GM12878 (cell line): ENCODE measurements around the gene STX12. TPM values are rescaled to one million over a fixed set of nuclear protein-coding genes. Genes with fewer than 3 reads are reported as not detected.

Experiments
- BMI1 ChIP-seq: fragments of 450-650 bp; IDR thresholded peaks from 2 replicates; pipeline ENCODE4 v1.6.1; 2016; ENCODE audit warnings: mild to moderate bottlenecking, moderate library complexity, borderline replicate concordance
- CBX3 ChIP-seq: fragments of 200-600 bp; sonication (generic); IDR thresholded peaks from 2 replicates; pipeline ENCODE4 v1.6.1; 2016; ENCODE audit warnings: low read depth, borderline replicate concordance
- EZH2 ChIP-seq: IDR thresholded peaks from 2 replicates; pipeline ENCODE4 v1.6.1; 2012; ENCODE audit warnings: low read depth, mild to moderate bottlenecking, control low read depth, inconsistent platforms, low read length, borderline replicate concordance; ENCODE audit not compliant: control insufficient read depth
- FOS ChIP-seq: IDR thresholded peaks from 3 replicates; pipeline ENCODE4 v1.6.1; 2011; ENCODE audit warnings: borderline replicate concordance; ENCODE audit not compliant: insufficient read length; ENCODE audit errors: extremely low read depth
- GABPA ChIP-seq: IDR thresholded peaks from 2 replicates; pipeline ENCODE4 v1.6.1; 2014; ENCODE audit warnings: antibody characterized with exemption, low read depth, mild to moderate bottlenecking, inconsistent platforms
- HCFC1 ChIP-seq: fragments of 150-350 bp; IDR thresholded peaks from 2 replicates; pipeline ENCODE4 v1.6.1; 2014; ENCODE audit warnings: low read length
- IKZF2 ChIP-seq, 2 experiments: fragments of 450-650 bp; IDR thresholded peaks; 2 replicates each; pipeline ENCODE4 v1.6.1; 2017; ENCODE audit warnings: mild to moderate bottlenecking in 2 of 2, moderate library complexity in 2 of 2
- JUNB ChIP-seq: IDR thresholded peaks from 2 replicates; pipeline ENCODE4 v1.6.1; 2016; ENCODE audit warnings: antibody characterized with exemption, mild to moderate bottlenecking
- MEF2B ChIP-seq: fragments of 450-650 bp; IDR thresholded peaks from 2 replicates; pipeline ENCODE4 v1.6.1; 2018; ENCODE audit warnings: mild to moderate bottlenecking, moderate library complexity; ENCODE audit not compliant: partially characterized antibody, poor library complexity, severe bottlenecking
- NFIC ChIP-seq: IDR thresholded peaks from 2 replicates; pipeline ENCODE4 v1.6.1; 2012; ENCODE audit warnings: low read depth, mild to moderate bottlenecking, inconsistent platforms, low read length, moderate library complexity
- PML ChIP-seq: IDR thresholded peaks from 2 replicates; pipeline ENCODE4 v1.6.1; 2012; ENCODE audit warnings: low read length, inconsistent platforms
- POLR2AphosphoS5 ChIP-seq: IDR thresholded peaks from 2 replicates; pipeline ENCODE4 v1.6.1; 2011; ENCODE audit warnings: mild to moderate bottlenecking, low read length, inconsistent platforms
- RUNX3 ChIP-seq: IDR thresholded peaks from 2 replicates; pipeline ENCODE4 v1.6.1; 2012; ENCODE audit warnings: low read length, inconsistent platforms
- SIX5 ChIP-seq: IDR thresholded peaks from 2 replicates; pipeline ENCODE4 v1.6.1; 2011; ENCODE audit warnings: mild to moderate bottlenecking, low read depth, low read length, moderate library complexity; ENCODE audit not compliant: severe bottlenecking
- SMAD1 ChIP-seq: fragments of 450-650 bp; IDR thresholded peaks from 2 replicates; pipeline ENCODE4 v1.6.1; 2018; ENCODE audit warnings: mild to moderate bottlenecking, low read depth; ENCODE audit not compliant: partially characterized antibody
- SPI1 ChIP-seq: IDR thresholded peaks from 2 replicates; pipeline ENCODE4 v1.6.1; 2011; ENCODE audit warnings: low read depth, mild to moderate bottlenecking, low read length, moderate library complexity, borderline replicate concordance; ENCODE audit not compliant: insufficient read depth
- polyA plus RNA-seq, 11 experiments: library from polyadenylated mRNA; depleted of rRNA in 4 of 11; unstranded in 6 of 11; stranded (reverse) in 5 of 11; fragments of >200 nt; fragmentation: Nextera tagmentation in 4 of 11; fragmentation: Illumina TruSeq in 1 of 11; extraction: Ambion mirVana in 4 of 11; extraction: Trizol in 1 of 11; gene quantifications; 1 replicate in 1 of 11; 2 replicates in 10 of 11; pipeline versions ENCODE4 v1.2.1 to v1.2.3, GENCODE V29; 2011 to 2016; ENCODE audit warnings: inconsistent platforms in 2 of 11, missing spikeins in 2 of 11, low read depth in 1 of 11
- total RNA-seq, 4 experiments: library from RNA; depleted of rRNA in 3 of 4; stranded (reverse); fragments of >200 nt in 3 of 4; fragmentation: Illumina TruSeq in 1 of 4; extraction: Trizol in 1 of 4; gene quantifications; 2 replicates each; pipeline versions ENCODE4 v1.2.1 to v1.2.3, GENCODE V29; 2013 to 2021
- TF ChIP-seq, protein P1 (sequence below): fragments of 450-650 bp; IDR thresholded peaks from 2 replicates; pipeline ENCODE4 v1.6.1; 2017; ENCODE audit warnings: mild to moderate bottlenecking, moderate library complexity

The STX12 gene
- total and polyA plus RNA-seq, 10 of the 15 experiments (the other 5 are each of a cell fraction or from before 2014, with no cell fraction given): 20.2 to 35.0 (median 28.1) TPM

DNA sequence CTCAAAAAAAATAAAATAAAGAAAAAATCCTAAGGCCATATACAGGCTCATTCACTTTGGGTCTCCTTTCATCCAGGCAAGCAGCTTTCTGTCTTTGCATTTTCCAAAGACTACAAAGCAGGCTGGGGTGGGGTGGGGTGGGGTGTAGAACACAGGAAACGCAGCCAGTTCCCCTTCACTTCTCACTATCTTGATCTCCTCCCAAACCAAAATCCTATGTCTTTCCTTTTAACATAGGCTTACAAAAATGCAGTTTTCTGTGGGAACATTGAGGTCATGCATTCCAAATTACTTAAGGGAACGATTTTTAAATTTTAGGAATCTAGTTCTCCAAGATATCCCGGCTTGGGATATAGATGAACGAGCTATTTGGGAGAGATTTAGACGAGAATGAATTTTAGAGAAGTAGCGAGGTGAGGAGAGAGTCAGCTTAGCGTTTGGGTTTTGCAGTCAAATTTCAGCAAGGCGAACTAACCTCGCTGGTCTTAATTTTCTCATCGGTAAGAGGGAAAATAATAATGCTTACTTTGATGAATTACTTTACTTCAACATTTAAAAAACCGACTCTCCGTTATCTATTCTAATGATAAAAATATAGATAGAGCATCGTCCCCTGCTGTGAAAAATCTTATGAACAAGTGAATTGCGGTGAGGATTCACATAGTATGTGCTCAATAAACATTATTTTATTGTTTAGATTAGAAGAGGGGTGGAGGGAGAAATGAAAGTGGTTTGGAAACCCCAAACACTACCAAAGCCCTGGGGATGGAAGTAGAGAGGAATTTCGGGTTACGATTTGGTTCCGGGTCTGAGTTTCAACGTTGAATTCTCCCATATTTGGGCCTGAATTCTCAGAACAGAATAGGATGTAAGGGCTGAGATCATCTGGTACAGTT is 735 bp upstream of the STX12 start (continued):
- TF ChIP-seq RUNX3 (peak; percentile 78), CBX3 (no peak), EZH2 (peak; percentile 66; the same call in 1 of the 2 replicates), FOS (no peak), GABPA (peak; percentile 64; the same call in 1 of the 2 replicates), PML (peak; percentile 92), POLR2AphosphoS5 (peak; percentile 69; the same call in 1 of the 2 replicates), IKZF2 (IDR thresholded peaks at IDR 0.05) (peak; percentile 72; a peak in 3 of 4 replicates), NFIC (peak; percentile 69; the same call in 1 of the 2 replicates), SPI1 (no peak), BMI1 (0 out of 2 replicates have a peak, but pooled peaks have one; percentile 21), HCFC1 (no peak), JUNB (peak; percentile 37; the same call in 1 of the 2 replicates), MEF2B (peak; percentile 61), SIX5 (no peak), SMAD1 (no peak)
- TF ChIP-seq, protein P1, sequence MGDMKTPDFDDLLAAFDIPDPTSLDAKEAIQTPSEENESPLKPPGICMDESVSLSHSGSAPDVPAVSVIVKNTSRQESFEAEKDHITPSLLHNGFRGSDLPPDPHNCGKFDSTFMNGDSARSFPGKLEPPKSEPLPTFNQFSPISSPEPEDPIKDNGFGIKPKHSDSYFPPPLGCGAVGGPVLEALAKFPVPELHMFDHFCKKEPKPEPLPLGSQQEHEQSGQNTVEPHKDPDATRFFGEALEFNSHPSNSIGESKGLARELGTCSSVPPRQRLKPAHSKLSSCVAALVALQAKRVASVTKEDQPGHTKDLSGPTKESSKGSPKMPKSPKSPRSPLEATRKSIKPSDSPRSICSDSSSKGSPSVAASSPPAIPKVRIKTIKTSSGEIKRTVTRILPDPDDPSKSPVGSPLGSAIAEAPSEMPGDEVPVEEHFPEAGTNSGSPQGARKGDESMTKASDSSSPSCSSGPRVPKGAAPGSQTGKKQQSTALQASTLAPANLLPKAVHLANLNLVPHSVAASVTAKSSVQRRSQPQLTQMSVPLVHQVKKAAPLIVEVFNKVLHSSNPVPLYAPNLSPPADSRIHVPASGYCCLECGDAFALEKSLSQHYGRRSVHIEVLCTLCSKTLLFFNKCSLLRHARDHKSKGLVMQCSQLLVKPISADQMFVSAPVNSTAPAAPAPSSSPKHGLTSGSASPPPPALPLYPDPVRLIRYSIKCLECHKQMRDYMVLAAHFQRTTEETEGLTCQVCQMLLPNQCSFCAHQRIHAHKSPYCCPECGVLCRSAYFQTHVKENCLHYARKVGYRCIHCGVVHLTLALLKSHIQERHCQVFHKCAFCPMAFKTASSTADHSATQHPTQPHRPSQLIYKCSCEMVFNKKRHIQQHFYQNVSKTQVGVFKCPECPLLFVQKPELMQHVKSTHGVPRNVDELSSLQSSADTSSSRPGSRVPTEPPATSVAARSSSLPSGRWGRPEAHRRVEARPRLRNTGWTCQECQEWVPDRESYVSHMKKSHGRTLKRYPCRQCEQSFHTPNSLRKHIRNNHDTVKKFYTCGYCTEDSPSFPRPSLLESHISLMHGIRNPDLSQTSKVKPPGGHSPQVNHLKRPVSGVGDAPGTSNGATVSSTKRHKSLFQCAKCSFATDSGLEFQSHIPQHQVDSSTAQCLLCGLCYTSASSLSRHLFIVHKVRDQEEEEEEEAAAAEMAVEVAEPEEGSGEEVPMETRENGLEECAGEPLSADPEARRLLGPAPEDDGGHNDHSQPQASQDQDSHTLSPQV: no peak
